Placental epithelial cell (primary cell): ENCODE data around the gene ACAD8. TPM values are rescaled to one million over a fixed set of nuclear protein-coding genes. Genes with fewer than 3 reads are reported as not detected.

Experiments
- total RNA-seq: library from RNA; depleted of rRNA; stranded (reverse); fragments of >200 nt; gene quantifications from 2 replicates; pipeline ENCODE4 v1.2.3, GENCODE V29; 2012

ACAD8 gene
- total RNA-seq = 13.8 and 17.3 TPM in 2 replicates

GRCh38 chr11:134253188-134253993 lies at the start of gene ACAD8, which contains the start of gene THYN1:
TSS of gene ACAD8 (plus strand) at chr11:134253568. CDS start at chr11:134253601, 33 bp downstream.
TSS of gene THYN1 (minus strand) at chr11:134253352. CDS start at chr11:134252882, 470 bp downstream.

DNA sequence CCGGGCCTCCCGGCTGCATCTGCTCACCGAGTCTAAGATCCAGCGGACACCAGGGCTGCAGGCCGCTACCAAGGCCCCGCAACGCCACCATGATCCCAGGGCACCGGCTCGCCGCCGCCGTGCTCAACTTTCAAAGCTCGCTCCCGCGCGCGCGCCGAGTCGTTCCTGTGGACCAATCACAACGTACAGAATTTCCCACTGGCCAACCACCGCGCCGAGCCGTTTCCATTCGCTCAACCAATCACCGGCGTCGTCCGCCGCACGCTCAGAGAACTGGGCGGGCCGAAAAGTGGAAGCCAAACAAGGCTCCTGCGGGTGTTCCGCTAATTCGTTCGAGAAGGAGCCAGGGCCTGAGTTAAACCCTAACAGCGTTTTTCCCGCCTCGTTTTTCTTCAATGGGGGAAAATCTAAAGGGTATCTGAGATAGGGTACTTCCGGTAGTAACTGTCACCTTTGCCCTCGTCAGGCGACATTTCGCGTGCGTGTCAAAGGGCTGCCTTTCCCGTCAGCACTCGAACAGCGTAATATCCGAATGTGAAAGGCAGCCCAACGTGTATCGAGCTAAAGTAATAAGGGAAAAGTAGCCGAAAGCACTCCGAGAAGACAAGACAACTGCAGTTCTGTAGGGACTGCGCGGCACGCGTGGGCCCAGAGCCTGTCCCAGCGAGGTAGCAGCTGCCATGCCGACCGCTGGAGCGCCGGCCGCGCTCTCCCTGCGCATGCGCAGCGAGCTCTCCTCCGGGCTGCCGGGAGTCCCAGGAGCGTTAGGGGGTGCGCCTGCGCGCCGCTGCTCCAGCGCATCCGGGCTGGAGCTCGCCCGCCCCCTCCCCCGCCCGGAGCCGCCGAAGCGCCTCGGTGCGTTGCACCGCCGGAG lies 29.3 kb upstream of the ACAD8 start, which contains the start of the genes NCAPD3 and VPS26B:
Gene NCAPD3 (minus strand): TSS at position 132 of the 874 bp plus-strand sequence. CDS start 41 bp downstream, at position 91.
Gene VPS26B (plus strand): TSS at position 836 of the 874 bp plus-strand sequence. CDS start 452 bp downstream, outside the sequence.

GRCh38 chr11:134275534-134276395 lies 22.4 kb downstream of the ACAD8 start, which contains the start of gene GLB1L3:
TSS of gene GLB1L3 (plus strand) at chr11:134276379. CDS start at chr11:134276741, 362 bp downstream.

Other genes starting within 250 kb of the ACAD8 start
- gene JAM3, start 184.5 kb upstream of the ACAD8 start, total RNA-seq = 0.39 and 0.43 TPM in 2 replicates
- gene NCAPD3, start 29.6 kb upstream of the ACAD8 start, total RNA-seq = 10.6 and 11.4 TPM in 2 replicates
- 42.0 and 57.0 TPM in 2 replicates for gene VPS26B, start 28.9 kb upstream of the ACAD8 start, total RNA-seq
- gene THYN1, start 216 bp upstream of the ACAD8 start, total RNA-seq = 34.2 and 53.7 TPM in 2 replicates
- not detected in 2 replicates for gene GLB1L3, start 22.8 kb downstream of the ACAD8 start, total RNA-seq
- under 0.01 and 0.54 TPM in 2 replicates for gene GLB1L2, start 78.4 kb downstream of the ACAD8 start, total RNA-seq
- gene B3GAT1, start 158.7 kb downstream of the ACAD8 start, total RNA-seq = not detected in 2 replicates